GM12892 (cell line): Measurements from ENCODE around the gene SLC12A5.
A peak's percentile ranks its signal among the peaks of the same experiment; 100 is the strongest.
"Not testable (repeated sequence)": the region's sequence is repeated elsewhere in the genome, so short reads cannot be mapped to it uniquely, and the experiment has no call there.

ENCODE experiments used
- DNase-seq: peaks from one replicate; pipeline ENCODE4 v3.0.0; 2011; ENCODE audit not compliant: insufficient read length
- FAIRE-seq: peaks from 2 replicates; lab custom pipeline; 2011; peaks lifted over from hg19 to GRCh38; lab: Jason Lieb, UNC
- POLR2A ChIP-seq: IDR thresholded peaks from 2 replicates; pipeline ENCODE4 v1.6.1; 2011; ENCODE audit warnings: low read depth, low read length, control low read depth
- POLR2AphosphoS5 ChIP-seq: IDR thresholded peaks from 2 replicates; pipeline ENCODE4 v1.6.1; 2011; ENCODE audit warnings: low read depth, low read length, control low read depth
- TAF1 ChIP-seq: IDR thresholded peaks from 2 replicates; pipeline ENCODE4 v1.6.1; 2011; ENCODE audit warnings: low read depth, mild to moderate bottlenecking, control low read depth, low read length, borderline replicate concordance

The SLC12A5 gene

GRCh38 chr20:46089417-46090388, 60.7 kb downstream of the SLC12A5 start, which contains the start of gene NCOA5:
NCOA5 (minus strand) TSS chr20:46089962; CDS start chr20:46079424, 10,538 bp downstream.
- TF ChIP-seq TAF1 (peak; percentile 96), POLR2A (peak; percentile 92), POLR2AphosphoS5 (peak; percentile 83; the same call in 1 of the 2 replicates)
- DNase-seq, result peak; percentile 90
- peak; percentile 99 for FAIRE-seq

DNA sequence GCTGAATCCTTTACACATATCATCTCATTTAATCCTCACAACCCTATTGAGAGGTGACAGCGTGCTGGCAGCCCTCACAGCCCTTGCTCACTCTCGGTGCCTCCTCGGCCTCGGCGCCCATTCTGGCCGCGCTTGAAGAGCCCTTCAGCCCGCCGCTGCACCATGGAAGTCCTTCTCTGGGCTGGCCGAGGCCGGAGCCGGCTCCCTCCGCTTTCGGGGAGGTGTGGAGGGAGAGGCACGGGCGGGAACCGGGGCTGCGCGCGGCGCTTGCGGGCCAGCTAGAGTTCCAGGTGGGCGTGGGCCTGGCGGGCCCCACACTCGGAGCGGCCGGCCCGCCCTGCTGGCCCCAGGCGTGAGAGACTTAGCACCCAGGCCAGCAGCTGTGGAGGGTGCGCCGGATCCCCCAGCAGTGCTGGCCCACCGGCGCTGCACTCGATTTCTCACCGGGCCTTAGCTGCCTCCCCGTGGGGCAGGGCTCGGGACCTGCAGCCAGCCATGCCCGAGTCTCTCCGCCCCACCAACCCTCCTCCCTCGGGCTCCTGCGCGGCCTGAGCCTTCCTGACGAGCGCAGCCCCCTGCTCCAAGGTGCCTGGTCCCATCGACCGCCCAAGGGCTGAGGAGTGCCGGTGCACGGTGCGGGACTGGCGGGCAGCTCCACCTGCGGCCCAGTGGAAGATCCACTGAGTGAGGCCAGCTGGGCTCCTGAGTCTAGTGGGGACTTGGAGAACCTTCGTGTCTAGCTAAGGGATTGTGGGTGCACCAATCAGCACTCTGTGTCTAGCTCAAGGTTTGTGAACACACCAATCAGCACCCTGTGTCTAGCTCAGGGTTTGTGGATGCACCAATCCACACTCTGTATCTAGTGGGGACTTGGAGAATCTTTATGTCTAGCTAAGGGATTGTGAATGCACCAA, 62.9 kb downstream of the SLC12A5 start:
- not testable (repeated sequence) for FAIRE-seq, DNase-seq

GRCh38 chr20:46093531-46093930, 64.5 kb downstream of the SLC12A5 start:
- FAIRE-seq, result no peak
- DNase-seq, result no peak
- TF ChIP-seq POLR2A (no peak), TAF1 (no peak), POLR2AphosphoS5 (no peak)

- no peak for DNase-seq
- no peak for TF ChIP-seq POLR2AphosphoS5
- no peak for TF ChIP-seq TAF1
- TF ChIP-seq POLR2A, result no peak
- peak; percentile 95 for FAIRE-seq
These were observed 70.7 kb downstream of the SLC12A5 start for GRCh38 chr20:46099491-46100287.

DNA sequence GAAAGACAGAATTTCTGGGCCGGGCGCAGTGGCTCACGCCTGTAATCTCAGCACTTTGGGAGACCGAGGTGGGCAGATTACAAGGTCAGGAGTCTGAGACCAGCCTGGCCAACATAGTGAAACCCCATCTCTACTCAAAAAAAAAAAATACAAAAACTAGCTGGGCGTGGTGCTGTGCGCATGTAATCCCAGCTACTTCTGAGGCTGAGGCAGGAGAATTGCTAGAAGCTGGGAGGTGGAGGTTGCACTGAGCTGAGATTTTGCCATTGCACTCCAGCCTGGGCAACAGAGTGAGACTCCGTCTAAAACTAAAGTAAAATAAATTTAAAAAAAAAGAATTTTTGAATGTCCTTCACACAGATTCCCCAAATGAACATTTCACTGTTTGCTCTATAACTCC, 71.4 kb downstream of the SLC12A5 start:
- not testable (repeated sequence) for FAIRE-seq, DNase-seq

DNA sequence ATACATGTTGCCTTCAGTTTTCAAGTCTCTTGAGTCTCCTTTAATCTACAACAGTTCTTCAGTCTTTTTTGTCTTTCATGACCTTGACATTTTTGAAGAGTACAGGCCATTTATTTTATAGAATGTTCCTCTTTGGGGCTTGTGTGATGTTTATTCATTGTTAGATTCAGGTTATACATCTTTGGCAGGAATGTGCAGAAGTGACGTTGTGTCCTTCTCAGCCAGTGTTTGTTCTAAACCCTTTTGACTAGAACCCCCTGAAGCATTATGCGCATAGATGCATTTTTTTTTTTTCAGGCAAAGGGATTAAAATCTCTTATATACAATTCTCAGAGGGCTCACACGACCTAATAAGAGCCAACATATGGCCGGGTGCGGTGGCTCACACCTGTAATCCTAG, 72.0 kb downstream of the SLC12A5 start:
- FAIRE-seq (no peak), DNase-seq (no peak)
- TF ChIP-seq TAF1 (no peak), POLR2A (no peak), POLR2AphosphoS5 (no peak)

DNA sequence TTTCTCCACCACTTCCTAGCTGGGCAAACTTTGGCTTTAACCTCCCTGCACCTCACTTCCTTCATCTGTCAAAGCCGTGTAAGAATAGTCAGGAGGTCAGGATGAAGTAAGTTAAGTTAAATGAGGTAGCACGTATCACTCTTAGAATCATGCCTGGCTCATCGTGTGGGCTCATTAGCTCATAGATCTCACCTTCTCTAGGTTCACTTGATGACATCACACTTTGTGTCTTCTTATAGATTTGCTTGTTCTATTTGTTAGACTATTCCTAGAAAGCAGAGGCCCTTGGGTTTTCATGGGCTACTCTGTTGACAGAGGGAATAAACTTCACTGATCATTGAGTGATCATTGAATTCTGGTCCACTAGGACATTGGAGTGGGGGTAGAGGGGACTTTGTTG, 72.9 kb downstream of the SLC12A5 start:
- TF ChIP-seq POLR2AphosphoS5, result no peak
- DNase-seq (no peak), FAIRE-seq (no peak)

- TF ChIP-seq TAF1 (no peak), POLR2AphosphoS5 (no peak), POLR2A (no peak)
- DNase-seq (no peak), FAIRE-seq (no peak)
These were observed 73.9 kb downstream of the SLC12A5 start for GRCh38 chr20:46102940-46103339.

- FAIRE-seq, result no peak
- DNase-seq, result no peak
- TF ChIP-seq POLR2A (no peak), TAF1 (no peak), POLR2AphosphoS5 (no peak)
These were observed 75.2 kb downstream of the SLC12A5 start for GRCh38 chr20:46104262-46104661.

DNA sequence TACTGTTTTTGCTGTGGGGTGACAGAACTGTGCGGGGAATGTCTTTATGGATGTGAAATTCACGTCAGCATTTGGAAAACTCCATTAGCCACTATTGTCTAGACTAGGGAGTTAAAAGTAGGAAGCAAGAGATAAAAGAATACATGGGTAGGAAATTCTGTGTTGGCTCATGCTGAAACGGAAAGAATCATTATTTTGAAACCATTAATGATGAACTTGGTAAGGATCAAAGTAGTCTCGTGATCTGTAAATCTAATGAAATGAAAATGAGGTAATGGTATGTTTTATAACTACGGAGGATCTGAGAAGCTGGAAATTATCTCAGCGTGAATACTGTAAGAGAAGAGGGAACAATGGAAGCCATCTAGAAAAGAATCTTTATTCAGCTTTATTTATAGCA, 78.0 kb downstream of the SLC12A5 start:
- DNase-seq (no peak), FAIRE-seq (no peak)
- TF ChIP-seq POLR2A (no peak), POLR2AphosphoS5 (no peak), TAF1 (no peak)

- TF ChIP-seq POLR2AphosphoS5 (no peak), POLR2A (no peak), TAF1 (no peak)
- no peak for DNase-seq
- FAIRE-seq, result peak; percentile 99
These were observed 79.4 kb downstream of the SLC12A5 start for GRCh38 chr20:46108435-46108841.

DNA sequence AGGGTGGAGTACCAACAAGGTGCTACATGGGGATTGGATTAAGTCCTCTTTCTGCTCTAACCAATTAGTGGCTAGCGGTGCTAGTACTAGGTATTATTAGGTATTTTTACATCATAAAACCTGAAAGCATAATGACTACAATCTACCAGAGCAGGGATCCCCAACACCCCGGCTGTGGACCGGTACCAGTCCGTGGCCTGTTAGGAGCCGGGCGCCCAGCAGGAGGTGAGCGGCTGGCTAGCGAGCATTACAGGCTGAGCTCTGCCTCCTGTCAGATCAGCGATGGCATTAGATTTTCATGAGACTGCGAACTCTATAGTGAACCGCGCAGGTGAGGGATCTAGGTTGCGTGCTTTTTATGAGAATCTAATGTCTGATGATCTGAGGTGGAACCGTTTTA, 80.0 kb downstream of the SLC12A5 start:
- FAIRE-seq (no peak), DNase-seq (no peak)
- no peak for TF ChIP-seq POLR2A
- no peak for TF ChIP-seq TAF1
- no peak for TF ChIP-seq POLR2AphosphoS5
